GM19438 (cell line): ENCODE results near the gene ZNF236.
A peak's percentile ranks its signal among the peaks of the same experiment; 100 is the strongest.
"Not testable (repeated sequence)": the region's sequence is repeated elsewhere in the genome, so short reads cannot be mapped to it uniquely, and the experiment has no call there.

Experiments used
- ATAC-seq: cut with Tn5 transposase; IDR thresholded peaks from one replicate; pipeline ENCODE4 v1.9.1; 2021; ENCODE audit warnings: low read depth; ENCODE audit not compliant: unreplicated experiment

The ZNF236 gene

DNA sequence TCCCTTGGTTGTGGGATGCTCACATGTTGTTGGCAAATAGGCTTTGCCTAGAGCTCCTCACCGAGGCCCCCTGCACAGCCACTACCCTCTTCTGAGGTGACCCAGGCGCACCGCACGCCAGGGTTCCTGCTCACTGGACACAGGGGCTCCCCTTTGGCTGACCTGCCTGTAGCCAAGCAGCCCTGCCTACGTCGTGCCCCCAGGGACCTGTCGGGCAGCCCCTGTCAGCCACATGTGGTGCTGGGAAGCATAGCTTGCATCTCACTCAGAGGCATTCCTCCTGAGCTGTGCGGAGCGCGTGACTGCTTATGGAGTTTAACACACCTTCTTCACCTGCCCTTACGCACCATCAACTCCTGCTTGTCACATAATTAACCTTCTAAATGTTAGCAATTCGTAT, 116.3 kb downstream of the ZNF236 start:
- ATAC-seq: no peak

GRCh38 chr18:76941284-76941683, 118.9 kb downstream of the ZNF236 start:
- ATAC-seq: no peak

GRCh38 chr18:76943542-76944339, 121.4 kb downstream of the ZNF236 start:
- no peak for ATAC-seq

GRCh38 chr18:76944346-76944745, 122.0 kb downstream of the ZNF236 start:
- ATAC-seq: not testable (repeated sequence)

DNA sequence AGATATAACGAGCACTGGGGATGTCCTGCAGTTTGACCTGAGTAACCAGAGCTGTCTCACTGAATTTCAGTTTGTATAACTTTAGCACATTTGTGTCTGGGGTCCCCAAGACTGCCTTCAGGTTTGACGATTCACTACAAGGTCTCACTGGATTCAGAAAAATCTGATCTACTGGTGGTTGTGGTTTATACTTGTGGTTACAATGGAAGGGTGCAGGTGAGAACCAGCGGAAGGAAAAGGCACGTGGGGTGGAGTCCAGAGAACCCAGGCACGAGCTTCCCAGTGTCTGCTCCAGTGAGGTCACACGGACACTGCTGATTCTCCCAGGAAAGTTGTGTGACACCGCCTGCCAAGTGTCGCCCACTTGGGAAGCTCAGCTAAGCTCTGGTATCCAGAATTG, 126.0 kb downstream of the ZNF236 start:
- ATAC-seq: no peak

- no peak for ATAC-seq
These were observed 129.3 kb downstream of the ZNF236 start for GRCh38 chr18:76951456-76952247.

GRCh38 chr18:76952747-76953146, 130.4 kb downstream of the ZNF236 start:
- no peak for ATAC-seq

- no peak for ATAC-seq
These were observed 130.8 kb downstream of the ZNF236 start for GRCh38 chr18:76953156-76953555.

DNA sequence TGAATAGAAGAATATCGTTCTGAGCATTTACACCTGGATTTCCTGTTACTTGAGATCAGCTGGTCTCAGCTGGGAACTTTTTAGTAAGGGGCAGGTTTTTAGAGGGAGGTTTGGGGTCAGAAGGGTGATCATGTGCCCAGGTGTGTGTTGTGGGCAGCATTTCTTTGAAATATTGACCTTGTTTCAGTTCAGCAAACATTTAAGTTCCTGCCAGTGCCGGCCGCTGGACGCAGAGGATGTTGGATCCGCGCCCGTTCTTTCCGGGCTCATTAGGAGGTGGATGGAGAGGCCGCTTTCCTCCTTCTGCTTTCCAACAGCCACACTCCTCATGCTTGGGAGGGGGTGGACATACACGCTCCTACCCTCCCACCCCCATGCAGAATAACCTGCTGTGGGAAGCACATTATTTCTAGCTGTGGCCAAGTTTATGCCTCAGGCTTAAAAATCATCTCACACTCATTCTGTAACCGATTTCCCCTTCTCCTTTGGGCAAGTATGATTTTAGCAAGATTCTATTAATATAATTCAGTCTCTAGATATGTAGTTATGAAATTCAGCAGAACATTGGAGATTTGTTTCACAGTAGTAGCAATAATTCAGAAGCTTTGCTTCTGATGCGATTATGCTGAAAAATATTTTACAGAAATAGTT, 131.4 kb downstream of the ZNF236 start:
- ATAC-seq: no peak

GRCh38 chr18:76955524-76956170, 133.3 kb downstream of the ZNF236 start:
- no peak for ATAC-seq

- no peak for ATAC-seq
These were observed 134.3 kb downstream of the ZNF236 start for GRCh38 chr18:76956648-76957047.

- ATAC-seq: no peak
These were observed 135.3 kb downstream of the ZNF236 start for GRCh38 chr18:76957384-76958355.

- no peak for ATAC-seq
These were observed 136.5 kb downstream of the ZNF236 start for GRCh38 chr18:76958692-76959341.

- no peak for ATAC-seq
These were observed 137.2 kb downstream of the ZNF236 start for GRCh38 chr18:76959605-76960004.

DNA sequence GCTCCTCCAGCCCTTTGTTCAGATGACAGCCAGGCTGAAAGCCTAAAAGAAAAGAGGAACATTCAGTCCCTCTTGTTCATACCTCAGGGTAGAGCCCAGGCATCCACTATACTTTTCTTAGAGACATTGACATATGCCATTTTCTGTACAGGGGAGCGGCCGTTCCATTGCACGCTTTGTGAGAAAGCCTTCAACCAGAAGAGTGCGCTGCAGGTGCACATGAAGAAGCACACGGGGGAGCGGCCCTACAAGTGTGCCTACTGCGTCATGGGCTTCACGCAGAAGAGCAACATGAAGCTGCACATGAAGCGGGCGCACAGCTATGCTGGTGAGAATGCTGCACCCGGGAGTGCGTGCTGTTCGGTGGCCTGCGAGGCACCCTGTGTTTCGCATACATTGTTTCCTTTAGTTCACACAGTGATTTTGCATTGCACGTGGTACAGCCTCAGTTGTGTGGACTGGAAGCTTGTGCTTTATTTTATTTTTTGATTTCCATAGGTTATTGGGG, 138.2 kb downstream of the ZNF236 start:
- no peak for ATAC-seq

- no peak for ATAC-seq
These were observed 140.5 kb downstream of the ZNF236 start for GRCh38 chr18:76962851-76963250.

GRCh38 chr18:76963936-76964335, 141.6 kb downstream of the ZNF236 start:
- no peak for ATAC-seq

- peak; percentile 75 for ATAC-seq
These were observed 143.3 kb downstream of the ZNF236 start for GRCh38 chr18:76965555-76966151.

GRCh38 chr18:76967299-76967698, 144.9 kb downstream of the ZNF236 start:
- not testable (repeated sequence) for ATAC-seq
